Progenitor cell of endocrine pancreas (in vitro differentiated cells): Measurements from ENCODE around the gene AMELY. TPM values are rescaled to one million over a fixed set of nuclear protein-coding genes. Genes with fewer than 3 reads are reported as not detected.
"Not testable (repeated sequence)": the region's sequence is repeated elsewhere in the genome, so short reads cannot be mapped to it uniquely, and the experiment has no call there.

Source experiments
- DNase-seq: peaks from one replicate; pipeline ENCODE4 v3.0.0; 2021; ENCODE audit warnings: low spot score; ENCODE audit not compliant: unreplicated experiment
- H3K27ac Mint-ChIP-seq: 2 replicates; pipeline ENCODE4 v1.8.0; 2021; ENCODE audit warnings: mild to moderate bottlenecking, moderate library complexity, mixed read lengths
- H3K27me3 Mint-ChIP-seq: 2 replicates; pipeline ENCODE4 v1.8.0; 2021; ENCODE audit warnings: mixed read lengths
- H3K36me3 Mint-ChIP-seq: 2 replicates; pipeline ENCODE4 v1.8.0; 2022; ENCODE audit warnings: mixed read lengths; ENCODE audit not compliant: insufficient read depth
- H3K4me1 Mint-ChIP-seq: 2 replicates; pipeline ENCODE4 v1.8.0; 2021; ENCODE audit warnings: low read depth, mixed read lengths
- H3K4me3 Mint-ChIP-seq: 2 replicates; pipeline ENCODE4 v1.8.0; 2021; ENCODE audit warnings: low read depth, mild to moderate bottlenecking, moderate library complexity, mixed read lengths
- H3K9me3 Mint-ChIP-seq: 2 replicates; pipeline ENCODE4 v1.8.0; 2021; ENCODE audit warnings: low read depth, mixed read lengths
- CTCF ChIP-seq: fragments of 200-600 bp; sonication (generic); IDR thresholded peaks from one replicate; pipeline ENCODE4 v1.5.0; 2021; ENCODE audit warnings: antibody characterized with exemption, mild to moderate bottlenecking; ENCODE audit not compliant: unreplicated experiment
- total RNA-seq: library from RNA; stranded (reverse); gene quantifications from 2 replicates; pipeline ENCODE4 v1.2.1, GENCODE V29; 2021

Gene AMELY
- total RNA-seq, 1 donor from 2014 or later = not detected

GRCh38 chrY:6910372-6911252 lies 940 bp downstream of the AMELY start, which contains the start of gene TBL1Y:
Gene TBL1Y, plus strand, starts transcription at chrY:6910697. Its CDS starts 114,388 bp downstream, at chrY:7025085.
- Mint-ChIP-seq H3K9me3 (no peaks in the 10 kb centered on the region), H3K4me1 (no peaks in the 10 kb centered on the region), H3K27ac (no peak within 1 kb of the TSS), H3K36me3 (no peaks in the 10 kb centered on the region), H3K27me3 (no peaks in the 10 kb centered on the region), H3K4me3 (no peak within 1 kb of the TSS)
- TF ChIP-seq CTCF = no peak
- no peak for DNase-seq

- H3K36me3 Mint-ChIP-seq = no peaks in the 10 kb centered on the region
- H3K9me3 Mint-ChIP-seq = no peaks in the 10 kb centered on the region
- no peak overlapping the region for H3K4me3 Mint-ChIP-seq
- no peak for TF ChIP-seq CTCF
- no peaks in the 10 kb centered on the region for H3K4me1 Mint-ChIP-seq
- H3K27me3 Mint-ChIP-seq = no peaks in the 10 kb centered on the region
- no peak for DNase-seq
- H3K27ac Mint-ChIP-seq = no peak overlapping the region
Observed at GRCh38 chrY:6909856-6910255, 1.7 kb downstream of the AMELY start.

GRCh38 chrY:6909118-6909521 lies 2.4 kb downstream of the AMELY start:
- H3K4me3 Mint-ChIP-seq = no peak overlapping the region
- H3K36me3 Mint-ChIP-seq = no peaks in the 10 kb centered on the region
- H3K27ac Mint-ChIP-seq = no peak overlapping the region
- no peak for TF ChIP-seq CTCF
- no peaks in the 10 kb centered on the region for H3K4me1 Mint-ChIP-seq
- no peaks in the 10 kb centered on the region for H3K9me3 Mint-ChIP-seq
- H3K27me3 Mint-ChIP-seq = no peaks in the 10 kb centered on the region
- no peak for DNase-seq

GRCh38 chrY:6908021-6908420 lies 3.5 kb downstream of the AMELY start:
- not testable (repeated sequence) for H3K4me3 Mint-ChIP-seq, H3K9me3 Mint-ChIP-seq, H3K36me3 Mint-ChIP-seq, H3K27me3 Mint-ChIP-seq, H3K27ac Mint-ChIP-seq, DNase-seq, H3K4me1 Mint-ChIP-seq

GRCh38 chrY:6907591-6907990 lies 4.0 kb downstream of the AMELY start:
- Mint-ChIP-seq H3K27me3 (no peaks in the 10 kb centered on the region), H3K36me3 (no peaks in the 10 kb centered on the region), H3K4me1 (no peaks in the 10 kb centered on the region), H3K27ac (no peak overlapping the region), H3K4me3 (no peak overlapping the region), H3K9me3 (no peaks in the 10 kb centered on the region)
- TF ChIP-seq CTCF = no peak
- DNase-seq = no peak

- not testable (repeated sequence) for H3K9me3 Mint-ChIP-seq, H3K36me3 Mint-ChIP-seq, DNase-seq, H3K4me3 Mint-ChIP-seq, H3K27ac Mint-ChIP-seq, H3K27me3 Mint-ChIP-seq, H3K4me1 Mint-ChIP-seq
Observed at GRCh38 chrY:6902116-6902515, 9.4 kb downstream of the AMELY start.
